Astrocyte of the hippocampus (primary cell): ENCODE results near the gene CSRP1.
"Not testable (repeated sequence)": the region's sequence is repeated elsewhere in the genome, so short reads cannot be mapped to it uniquely, and the experiment has no call there.

Source experiments
- DNase-seq: peaks from one replicate; pipeline ENCODE4 v3.0.0; 2011; ENCODE audit warnings: low read depth, low spot score

Gene CSRP1

GRCh38 chr1:201478666-201479065, 28.3 kb downstream of the CSRP1 start:
- DNase-seq: not testable (repeated sequence)

GRCh38 chr1:201476670-201477344, 30.1 kb downstream of the CSRP1 start:
- peak; percentile 55 for DNase-seq

- DNase-seq: no peak
Observed at GRCh38 chr1:201475915-201476669, 30.8 kb downstream of the CSRP1 start.

- no peak for DNase-seq
Observed at GRCh38 chr1:201475130-201475529, 31.8 kb downstream of the CSRP1 start.

- DNase-seq: no peak
Observed at GRCh38 chr1:201473296-201473695, 33.6 kb downstream of the CSRP1 start.

- not testable (repeated sequence) for DNase-seq
Observed at GRCh38 chr1:201472321-201472720, 34.6 kb downstream of the CSRP1 start.

GRCh38 chr1:201471772-201472171, 35.2 kb downstream of the CSRP1 start:
- DNase-seq: no peak

GRCh38 chr1:201470581-201470980, 36.3 kb downstream of the CSRP1 start:
- no peak for DNase-seq

GRCh38 chr1:201469645-201470074, 37.3 kb downstream of the CSRP1 start:
- DNase-seq: no peak

- peak; percentile 98 for DNase-seq
Observed at GRCh38 chr1:201468844-201469644, 37.9 kb downstream of the CSRP1 start, which contains the start of gene PHLDA3. PHLDA3 (minus strand) TSS chr1:201469188; CDS start chr1:201468786, 402 bp downstream.

GRCh38 chr1:201468501-201468843, 38.5 kb downstream of the CSRP1 start:
- DNase-seq: peak; percentile 64

- DNase-seq: no peak
Observed at GRCh38 chr1:201466492-201466891, 40.4 kb downstream of the CSRP1 start.

- DNase-seq: no peak
Observed at GRCh38 chr1:201465698-201466290, 41.1 kb downstream of the CSRP1 start.

GRCh38 chr1:201463071-201463552, 43.8 kb downstream of the CSRP1 start:
- peak; percentile 46 for DNase-seq

GRCh38 chr1:201461645-201462441, 45.1 kb downstream of the CSRP1 start:
- DNase-seq: peak; percentile 98

GRCh38 chr1:201460814-201461644, 45.9 kb downstream of the CSRP1 start:
- peak; percentile 95 for DNase-seq

GRCh38 chr1:201459775-201460174, 47.1 kb downstream of the CSRP1 start:
- no peak for DNase-seq

GRCh38 chr1:201459052-201459451, 47.9 kb downstream of the CSRP1 start:
- DNase-seq: no peak

GRCh38 chr1:201457508-201457960, 49.4 kb downstream of the CSRP1 start:
- DNase-seq: no peak
